SIG-M5 treated with dmso at 0.1 percent for 504 hours (cell line): Measurements from ENCODE around the gene LVRN.

Experiments
- DNase-seq: peaks from one replicate; lab custom pipeline; 2025; ENCODE audit not compliant: unreplicated experiment; lab: John Stamatoyannopoulos, UW

Gene LVRN

DNA sequence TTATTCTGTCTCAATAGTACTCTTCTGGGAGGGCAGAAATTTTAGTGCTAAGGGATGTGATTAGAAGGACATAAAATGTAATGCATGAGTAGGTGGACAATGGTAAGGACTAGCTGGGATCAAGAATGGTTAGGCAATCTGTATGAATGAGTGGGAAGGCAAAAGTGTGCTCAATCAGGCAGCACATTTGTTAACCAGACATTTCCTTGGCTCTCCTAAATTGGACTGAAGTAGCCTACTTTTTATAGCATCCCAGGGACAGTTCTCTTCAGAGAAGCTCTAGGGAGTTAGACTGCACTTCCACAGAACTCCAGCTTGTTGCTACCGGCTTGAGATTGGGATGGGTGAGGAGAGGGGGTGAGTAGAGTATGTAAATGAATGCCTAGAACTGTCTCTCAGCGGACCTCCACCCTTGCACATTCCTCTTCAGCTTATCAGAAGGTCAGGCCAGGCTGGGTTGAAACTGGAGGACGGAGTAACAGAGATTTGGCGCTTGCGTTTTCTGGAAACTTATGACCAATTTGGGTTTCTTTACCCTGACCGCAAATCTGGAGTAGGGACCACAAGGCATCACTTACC, 51.0 kb downstream of the LVRN start:
- DNase-seq, result no peak

DNA sequence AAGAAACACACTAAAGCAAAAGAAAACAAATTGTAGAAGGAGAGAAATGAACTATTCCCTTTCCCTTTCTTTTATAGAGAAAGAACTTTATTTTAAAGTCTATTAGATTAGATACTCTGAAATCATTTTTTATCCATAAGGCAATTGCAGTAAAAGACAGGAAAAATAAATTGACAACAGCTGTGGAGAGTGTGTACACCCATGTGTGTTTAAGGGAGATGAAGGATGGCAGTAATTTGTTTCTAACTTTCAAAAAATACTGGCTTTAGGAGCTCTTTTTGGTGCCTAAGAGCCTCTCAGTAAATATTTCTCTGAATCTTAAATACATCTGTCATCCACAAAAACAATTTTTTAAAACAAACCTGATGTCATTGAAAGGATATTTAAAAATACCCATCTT, 51.7 kb downstream of the LVRN start:
- DNase-seq, result no peak

DNA sequence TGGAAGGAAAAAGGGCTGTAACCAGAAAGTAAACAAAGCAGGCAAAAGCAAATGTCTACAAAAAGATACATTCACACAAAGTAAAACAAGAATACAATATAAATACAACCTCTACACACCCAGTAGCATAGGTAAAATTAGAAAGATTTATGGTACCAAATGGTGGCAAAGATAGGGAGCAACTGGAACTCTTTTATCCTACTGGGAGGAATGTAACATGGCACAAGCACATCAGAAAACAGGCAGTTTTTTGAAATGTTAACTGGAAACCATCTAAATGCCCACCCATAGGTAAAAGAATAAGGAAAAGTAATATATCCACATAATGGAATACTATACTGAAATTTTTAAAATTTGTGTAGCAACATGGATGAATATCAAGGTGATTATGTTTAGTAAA, 61.3 kb downstream of the LVRN start:
- no peak for DNase-seq

DNA sequence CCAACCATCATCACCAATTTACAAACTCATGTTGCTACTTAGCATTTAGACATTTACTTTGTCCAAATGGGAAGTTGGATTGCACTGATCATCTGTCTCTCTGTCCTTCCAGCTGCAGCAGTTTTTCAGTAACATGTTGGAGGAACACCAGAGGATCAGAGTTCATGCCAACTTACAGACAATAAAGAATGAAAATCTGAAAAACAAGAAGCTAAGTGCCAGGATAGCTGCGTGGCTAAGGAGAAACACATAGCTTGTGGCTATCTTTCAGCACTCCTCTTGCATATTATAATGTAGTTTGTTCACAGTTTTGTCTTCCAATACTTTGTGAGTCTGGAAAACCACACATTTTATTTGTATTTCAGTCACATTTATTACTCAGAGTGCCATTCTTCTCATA, 63.6 kb downstream of the LVRN start:
- no peak for DNase-seq

DNA sequence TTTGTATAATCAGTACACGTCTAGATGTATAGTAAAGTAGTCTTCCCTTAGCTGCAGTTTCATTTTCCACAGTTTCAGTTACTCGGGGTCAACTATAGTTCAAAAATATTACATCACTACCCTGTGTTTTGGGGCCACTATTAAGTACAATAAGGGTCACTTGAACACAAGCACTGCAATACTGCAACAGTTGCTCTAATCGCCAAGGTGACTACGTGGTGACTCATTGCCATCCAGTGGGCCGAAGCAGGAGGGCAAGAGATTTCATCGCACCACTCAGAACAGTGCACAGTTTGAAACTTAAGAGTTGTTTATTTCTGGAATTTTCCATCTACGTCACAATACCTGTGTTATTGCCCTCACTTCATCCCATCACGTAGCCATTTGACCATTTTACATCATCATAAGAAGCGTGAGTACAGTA, 69.8 kb downstream of the LVRN start, which contains the start of gene ARL14EPL:
ARL14EPL (plus strand) TSS at position 379 of the 424 bp plus-strand sequence. CDS start 18,994 bp downstream, outside the sequence.
- DNase-seq, result peak; percentile 96

DNA sequence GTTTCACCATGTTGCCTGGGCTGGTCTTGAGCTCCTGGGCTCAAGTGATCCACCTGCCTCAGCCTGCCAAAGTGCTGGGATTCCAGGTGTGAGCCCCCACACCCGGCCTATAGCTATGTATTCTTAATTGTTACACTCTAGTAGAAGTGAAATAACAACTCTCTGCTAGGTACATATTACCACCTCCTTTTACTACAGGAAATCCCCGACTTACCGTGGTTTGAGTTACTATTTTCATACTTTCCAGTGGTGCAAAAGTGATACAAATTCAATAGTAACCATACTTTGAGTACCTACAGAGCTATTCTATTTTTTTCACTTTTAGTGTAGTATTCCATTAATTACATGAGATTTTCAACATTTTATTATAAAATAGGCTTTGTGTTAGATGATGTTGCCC, 70.7 kb downstream of the LVRN start:
- DNase-seq, result no peak

DNA sequence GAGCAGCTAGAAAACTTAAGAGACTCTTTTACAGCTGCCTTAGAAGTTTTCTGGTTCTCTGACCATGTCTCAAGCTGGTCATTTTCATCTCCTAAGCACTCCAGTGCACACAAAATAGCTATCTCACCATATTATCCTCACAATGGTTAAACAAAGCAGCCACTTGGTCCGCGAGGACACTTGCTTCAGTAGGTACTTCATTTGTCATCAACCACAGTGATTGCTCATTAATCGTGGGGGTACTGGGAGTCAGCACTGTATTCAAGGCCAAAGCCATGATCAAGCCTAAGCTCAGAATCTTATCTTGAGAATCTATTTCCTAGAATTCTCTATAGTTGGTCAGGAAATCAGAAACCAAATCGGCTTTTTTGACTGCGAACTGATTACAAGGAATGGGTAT, 72.8 kb downstream of the LVRN start:
- no peak for DNase-seq

DNA sequence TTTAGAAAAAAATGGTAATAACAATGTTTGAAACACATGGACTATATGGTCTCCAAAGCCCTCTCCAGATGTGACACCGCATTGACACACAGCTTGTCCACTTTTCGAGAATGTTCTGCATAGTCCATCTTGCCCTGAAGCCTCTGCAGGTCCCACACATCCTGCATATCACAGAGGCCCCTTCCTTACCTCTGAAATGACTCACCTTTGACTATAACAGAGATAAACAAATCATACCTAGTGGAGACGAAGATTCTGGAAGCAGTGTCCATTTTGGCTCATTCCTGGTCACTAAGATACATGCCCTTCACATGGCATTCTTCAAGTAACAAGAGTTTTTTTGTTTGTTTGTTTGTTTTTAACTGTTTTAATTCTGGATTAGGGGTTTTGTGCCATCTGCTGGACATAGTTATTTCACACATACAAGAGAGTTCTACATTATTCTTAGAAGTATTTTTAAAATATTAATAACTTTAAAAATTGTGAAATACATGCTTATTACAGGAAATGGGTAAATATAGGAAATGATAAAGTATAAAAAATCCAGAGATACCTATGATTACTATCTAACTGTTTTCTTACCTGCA, 75.1 kb downstream of the LVRN start:
- no peak for DNase-seq

DNA sequence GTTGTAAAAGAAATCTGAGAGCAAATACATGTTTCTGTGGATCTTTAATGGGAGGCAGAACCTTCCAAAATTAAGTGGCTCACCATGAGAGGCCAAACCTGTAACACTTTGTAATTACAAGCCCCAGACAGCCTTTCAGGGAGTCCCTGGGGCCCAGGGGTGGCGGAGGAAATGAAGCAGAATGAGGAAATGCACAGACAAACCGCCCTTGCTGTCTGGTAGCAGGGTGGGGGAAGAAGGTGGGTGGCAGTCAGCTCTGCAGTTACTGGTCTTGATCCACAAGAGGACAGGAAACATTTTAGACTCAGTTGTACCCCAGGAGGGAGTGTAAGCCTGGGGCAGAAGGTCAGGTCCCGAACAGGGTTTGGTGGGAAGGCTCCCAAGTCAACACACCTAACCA, 76.5 kb downstream of the LVRN start:
- peak; percentile 82 for DNase-seq

DNA sequence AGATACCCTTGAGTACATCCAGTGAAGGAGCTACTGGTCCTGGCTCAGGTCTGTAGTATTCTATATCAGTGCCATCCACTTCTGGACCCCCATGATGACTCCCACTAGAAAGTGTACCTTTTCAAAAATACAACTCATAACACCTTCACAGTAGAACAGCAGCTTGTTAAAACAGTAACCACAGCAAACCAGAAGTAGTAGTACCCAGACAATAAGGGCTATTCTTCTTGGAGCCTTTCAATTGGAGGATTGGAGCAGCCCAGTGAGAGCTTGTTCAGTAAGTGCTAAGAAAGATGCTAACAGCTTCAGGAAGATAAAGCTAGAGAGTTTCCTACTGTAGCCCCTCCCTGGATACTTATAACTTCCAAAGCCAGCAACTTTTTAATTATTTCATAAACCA, 80.1 kb downstream of the LVRN start:
- DNase-seq, result no peak

DNA sequence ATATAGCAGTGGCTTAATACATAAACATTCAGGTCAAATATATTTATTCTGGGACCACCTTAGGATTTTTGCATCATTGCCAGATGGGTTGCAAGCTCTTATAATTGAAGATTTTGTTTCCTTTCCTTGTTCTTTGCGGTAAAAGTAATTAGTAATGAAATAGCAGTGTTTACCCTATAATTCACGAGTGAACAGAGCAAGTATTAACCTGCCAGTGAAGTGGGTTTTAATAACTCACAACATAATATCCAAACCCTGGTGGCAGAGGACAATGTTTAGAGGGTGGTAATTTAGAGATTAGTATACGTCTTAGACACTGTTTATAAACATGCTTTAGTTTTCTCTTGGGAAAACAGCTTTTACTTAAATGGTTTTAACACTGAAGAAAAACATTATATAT, 81.8 kb downstream of the LVRN start:
- no peak for DNase-seq

DNA sequence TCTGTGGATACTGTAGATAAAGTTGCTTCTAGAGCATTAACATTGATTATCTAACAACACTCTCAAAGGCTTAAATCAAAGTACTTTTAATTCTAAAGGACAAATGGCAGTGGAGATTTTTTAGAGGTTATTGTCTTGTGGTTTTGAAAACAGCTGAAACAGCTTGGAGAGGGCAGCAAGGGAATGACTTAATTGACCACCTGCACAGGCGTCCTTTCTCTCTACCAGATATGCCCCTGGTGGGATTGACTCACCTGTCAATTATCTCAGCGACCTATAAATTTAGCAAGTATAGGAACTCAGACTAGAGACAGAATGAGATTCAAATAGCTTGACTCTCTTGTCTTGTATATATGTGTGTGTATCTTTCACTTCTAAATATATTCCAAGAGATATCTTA, 83.5 kb downstream of the LVRN start:
- DNase-seq, result no peak

DNA sequence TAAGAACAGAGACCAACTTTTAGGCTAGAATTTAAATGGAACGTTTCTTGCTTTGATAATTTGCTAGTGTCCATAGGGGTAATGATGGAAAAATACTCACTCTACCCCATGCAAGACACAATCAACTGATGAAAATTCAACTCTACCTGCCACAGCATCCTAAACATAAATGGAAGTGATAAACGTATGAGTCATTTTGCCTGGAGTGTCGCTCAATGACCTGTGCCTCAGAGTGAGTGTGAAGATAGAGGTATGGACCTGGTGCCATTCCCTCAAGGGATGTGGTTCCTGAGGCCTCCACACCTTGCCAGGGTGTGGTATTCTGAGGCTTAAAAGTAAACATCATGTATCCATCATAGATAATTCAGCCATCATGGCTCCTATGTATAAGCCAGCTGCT, 84.0 kb downstream of the LVRN start:
- DNase-seq, result no peak

DNA sequence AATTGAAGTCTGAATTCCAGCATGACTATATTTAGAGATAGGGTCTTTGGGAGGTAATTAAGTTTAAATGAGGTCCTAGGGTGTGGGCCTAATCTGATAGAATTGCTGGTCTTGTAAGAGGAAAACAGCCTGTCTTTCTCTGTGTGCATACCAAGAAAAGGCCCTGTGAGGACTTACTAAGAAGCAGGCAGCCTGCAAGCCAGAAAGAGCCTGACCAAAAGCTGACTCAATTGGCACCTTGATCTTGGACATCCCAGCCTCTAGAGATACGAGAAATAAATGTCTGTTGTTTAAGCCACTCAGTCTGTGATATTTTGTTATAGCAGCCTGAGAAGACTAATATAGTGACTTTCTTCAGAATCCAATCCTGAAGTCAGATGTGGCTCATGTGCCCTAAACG, 84.5 kb downstream of the LVRN start:
- no peak for DNase-seq

DNA sequence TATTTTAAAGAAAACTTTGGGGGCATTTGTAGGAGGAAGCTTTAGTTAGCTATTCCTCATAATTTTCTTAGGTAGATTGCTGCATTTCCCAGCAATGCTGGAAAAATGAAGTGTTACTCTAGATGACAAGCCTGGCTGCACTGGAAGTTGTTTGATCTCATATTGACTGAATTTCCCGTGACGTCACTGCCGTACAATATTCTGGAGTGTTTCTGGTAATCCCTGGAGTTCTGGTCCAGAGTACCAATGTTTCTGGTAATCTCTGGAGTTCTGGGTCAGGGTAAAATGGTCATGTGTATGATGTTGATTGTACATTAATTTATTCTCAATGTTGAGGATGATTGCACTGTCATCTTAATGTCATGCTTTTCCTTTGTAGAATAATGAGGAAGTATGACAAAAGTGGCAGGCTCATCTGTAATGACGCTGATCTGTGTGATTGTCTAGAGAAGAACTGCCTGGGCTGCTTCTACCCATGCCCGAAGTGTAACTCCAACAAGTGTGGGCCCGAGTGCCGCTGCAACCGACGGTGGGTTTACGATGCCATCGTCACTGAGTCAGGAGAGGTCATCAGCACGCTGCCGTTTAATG, 96.2 kb downstream of the LVRN start:
- no peak for DNase-seq

DNA sequence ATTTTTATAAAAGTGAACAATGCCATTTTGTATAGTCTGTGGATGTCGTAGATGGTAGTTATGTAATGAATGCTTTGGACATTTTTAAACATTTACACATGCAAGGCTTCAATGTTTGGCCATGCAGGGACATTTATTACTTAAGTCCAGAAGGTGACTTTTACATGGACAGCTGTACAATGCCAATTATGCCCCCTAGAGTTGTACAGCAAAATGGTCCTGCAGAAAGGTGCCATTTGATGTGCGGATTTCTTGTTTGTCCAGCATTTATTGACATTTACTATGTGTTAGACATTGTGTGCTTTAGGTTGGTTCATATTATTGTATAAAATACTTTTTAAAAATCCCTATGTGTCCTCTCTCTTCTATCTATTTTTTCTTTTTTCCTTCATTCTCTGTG, 100.1 kb downstream of the LVRN start:
- DNase-seq, result no peak

DNA sequence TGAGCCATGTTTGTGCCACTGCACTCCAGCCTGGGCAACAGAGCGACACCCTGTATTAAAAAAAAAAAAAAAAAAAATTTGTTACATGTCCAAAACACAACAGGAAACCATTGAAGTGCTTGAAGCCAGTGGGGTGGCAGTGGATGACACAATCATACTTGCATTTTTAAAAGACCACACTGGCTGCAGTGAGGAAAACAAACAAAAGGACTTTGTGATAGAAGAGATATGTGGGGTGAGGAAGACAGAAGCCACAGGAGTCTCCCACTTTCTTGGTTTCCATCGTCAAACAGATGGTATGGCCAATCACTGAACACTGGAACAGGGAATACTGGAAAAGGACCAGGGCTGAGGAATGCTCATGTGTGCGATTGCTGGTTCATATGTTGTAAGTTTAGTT, 101.7 kb downstream of the LVRN start:
- DNase-seq, result no peak

DNA sequence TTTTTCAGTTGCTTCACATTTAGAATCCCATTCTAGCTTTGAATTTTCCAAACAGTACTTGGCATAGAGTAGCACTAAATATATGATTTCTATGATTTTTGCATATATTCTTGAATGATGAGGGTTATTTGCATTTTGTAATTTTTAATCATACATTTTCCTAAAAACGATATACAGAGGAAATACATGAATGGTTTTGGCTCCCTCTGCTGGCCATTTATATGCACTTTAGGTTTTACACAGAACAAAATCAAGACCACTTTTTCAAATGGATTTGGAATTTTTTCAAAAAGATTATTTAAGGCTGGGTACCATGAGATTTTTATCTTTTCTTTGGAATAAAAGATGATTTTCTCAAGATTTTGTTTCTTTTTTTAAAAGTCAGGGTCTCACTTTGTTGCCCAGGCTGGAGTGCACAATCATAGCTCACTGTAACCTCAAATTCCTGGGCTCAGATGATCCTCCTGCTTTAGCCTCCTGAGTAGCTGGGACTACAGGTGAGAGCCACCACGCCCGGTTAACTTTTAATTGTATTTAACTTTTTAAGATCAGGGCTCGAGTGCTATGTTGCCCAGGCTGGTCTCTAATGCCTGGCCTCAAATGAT, 105.9 kb downstream of the LVRN start:
- peak; percentile 44 for DNase-seq

DNA sequence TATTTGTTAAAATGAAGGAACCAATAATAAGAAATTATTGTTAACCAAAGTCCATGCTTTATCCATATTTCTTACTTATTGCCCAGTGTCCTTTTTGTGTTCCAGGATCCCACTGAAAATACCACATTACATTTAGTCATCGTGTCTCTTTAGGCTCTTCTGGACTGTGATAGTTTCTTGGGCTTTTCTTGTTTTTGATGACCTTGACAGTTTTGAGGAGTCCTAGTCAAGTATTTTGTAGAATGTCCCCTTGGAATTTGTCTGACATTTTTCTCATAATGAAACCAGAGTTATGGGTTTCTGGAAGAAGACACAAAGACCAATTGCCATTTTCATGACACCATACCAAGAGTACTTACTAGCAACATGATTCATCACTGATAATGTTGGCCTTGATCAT, 108.9 kb downstream of the LVRN start:
- DNase-seq, result no peak

DNA sequence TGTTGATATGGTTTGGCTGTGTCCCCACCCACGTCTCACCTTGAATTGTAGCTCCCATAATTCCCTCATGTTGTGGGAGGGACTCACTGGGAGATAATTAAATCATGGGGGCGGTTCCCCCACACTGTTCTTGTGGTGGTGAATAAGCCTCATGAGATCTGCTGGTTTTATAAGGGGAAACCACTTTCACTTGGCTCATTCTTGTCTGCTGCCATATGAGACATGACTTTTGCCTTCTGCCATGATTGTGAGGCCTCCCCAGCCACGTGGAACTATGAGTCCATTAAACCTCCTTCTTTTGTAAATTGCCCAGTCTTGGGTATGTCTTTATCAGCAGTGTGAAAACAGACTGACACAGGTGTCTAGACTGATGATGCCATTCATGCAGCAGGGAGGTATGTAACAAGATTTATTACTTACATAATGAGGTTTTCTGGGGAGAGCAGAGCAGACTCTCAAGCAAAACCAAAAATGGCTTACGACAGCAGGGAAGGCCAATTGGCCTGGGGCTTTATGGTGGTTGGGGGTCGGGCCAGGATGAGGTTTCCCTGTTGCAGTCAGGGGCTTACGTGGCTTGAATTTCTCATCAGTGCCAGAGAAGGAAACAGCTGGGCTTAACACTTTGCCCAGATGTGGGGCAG, 113.0 kb downstream of the LVRN start:
- no peak for DNase-seq

DNA sequence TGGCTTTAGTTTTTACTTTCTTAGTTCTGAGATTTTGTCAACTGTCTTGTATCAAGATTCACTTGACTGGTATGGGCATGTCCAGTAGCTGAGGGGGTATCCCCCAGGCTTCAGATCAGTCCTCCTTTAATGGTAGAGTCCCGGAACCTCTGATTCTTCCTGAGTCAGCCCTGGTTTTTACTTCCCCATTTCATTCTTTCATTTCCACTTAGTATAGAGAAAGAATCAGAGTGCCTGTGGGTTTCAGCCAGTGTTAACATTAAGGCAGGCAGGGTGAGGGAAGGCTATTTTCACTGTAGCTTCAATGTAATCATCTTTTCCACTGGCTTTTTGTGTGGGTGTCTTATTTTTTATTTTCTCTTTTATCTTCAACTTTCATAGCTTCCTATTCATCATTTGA, 114.2 kb downstream of the LVRN start:
- DNase-seq, result peak; percentile 86
